22Rv1 (cell line): ENCODE results near the gene HBM.

Source experiments
- ZFX ChIP-seq: fragments of 450-650 bp; IDR thresholded peaks from 2 replicates; pipeline ENCODE4 v1.6.1; 2017; ENCODE audit warnings: antibody characterized with exemption, borderline replicate concordance
- TF ChIP-seq, protein P1 (sequence below): fragments of 450-650 bp; IDR thresholded peaks from 2 replicates; pipeline ENCODE4 v1.5.1; 2017; ENCODE audit warnings: mild to moderate bottlenecking

DNA sequence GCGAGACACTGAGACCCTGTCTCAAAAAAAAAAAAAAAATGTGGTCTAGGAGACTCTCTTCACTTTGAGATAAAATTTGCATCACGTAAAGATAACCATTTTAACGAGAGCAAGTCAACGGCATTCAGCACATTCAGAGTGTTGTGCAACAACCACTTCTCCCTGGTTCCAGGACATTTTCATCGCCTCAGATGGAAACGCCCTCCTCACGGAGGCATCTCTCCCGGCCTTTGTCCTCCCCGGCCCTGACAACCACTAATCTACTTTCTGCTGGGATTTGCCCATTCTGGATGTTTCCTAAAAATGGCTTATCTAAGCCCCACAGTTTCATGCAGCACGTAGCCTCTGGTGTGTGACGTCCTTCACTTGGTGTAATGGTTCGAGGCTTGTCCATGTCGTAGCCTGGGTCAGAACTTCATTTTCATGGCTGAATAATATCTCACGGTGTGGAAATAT, 21.0 kb upstream of the HBM start:
- TF ChIP-seq, protein P1, sequence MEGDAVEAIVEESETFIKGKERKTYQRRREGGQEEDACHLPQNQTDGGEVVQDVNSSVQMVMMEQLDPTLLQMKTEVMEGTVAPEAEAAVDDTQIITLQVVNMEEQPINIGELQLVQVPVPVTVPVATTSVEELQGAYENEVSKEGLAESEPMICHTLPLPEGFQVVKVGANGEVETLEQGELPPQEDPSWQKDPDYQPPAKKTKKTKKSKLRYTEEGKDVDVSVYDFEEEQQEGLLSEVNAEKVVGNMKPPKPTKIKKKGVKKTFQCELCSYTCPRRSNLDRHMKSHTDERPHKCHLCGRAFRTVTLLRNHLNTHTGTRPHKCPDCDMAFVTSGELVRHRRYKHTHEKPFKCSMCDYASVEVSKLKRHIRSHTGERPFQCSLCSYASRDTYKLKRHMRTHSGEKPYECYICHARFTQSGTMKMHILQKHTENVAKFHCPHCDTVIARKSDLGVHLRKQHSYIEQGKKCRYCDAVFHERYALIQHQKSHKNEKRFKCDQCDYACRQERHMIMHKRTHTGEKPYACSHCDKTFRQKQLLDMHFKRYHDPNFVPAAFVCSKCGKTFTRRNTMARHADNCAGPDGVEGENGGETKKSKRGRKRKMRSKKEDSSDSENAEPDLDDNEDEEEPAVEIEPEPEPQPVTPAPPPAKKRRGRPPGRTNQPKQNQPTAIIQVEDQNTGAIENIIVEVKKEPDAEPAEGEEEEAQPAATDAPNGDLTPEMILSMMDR = no peak
- no peak for TF ChIP-seq ZFX
